ENCODE data around the gene HAUS3.

DNA sequence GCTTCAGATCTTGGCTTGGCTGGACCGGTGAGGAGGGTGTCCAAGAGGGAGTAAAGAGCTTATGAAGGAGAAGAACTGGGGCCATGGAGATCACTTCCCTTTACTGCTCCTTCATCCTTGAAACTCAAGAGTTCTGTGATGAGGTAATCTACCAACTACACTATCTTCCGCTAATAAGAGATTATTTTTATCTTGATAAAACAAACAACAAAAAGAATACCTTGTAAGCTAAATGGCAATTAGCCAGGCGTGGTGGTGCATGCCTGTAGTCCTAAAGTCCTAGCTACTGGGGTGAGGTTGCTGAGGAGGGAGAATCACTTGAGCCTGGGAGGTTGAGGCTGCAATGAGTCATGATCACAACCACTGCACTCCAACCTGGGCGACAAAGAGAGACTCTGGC lies 47.4 kb downstream of the HAUS3 start:
- TF ChIP-seq BACH2 (CRISPR knock-in tag; IDR thresholded peaks at IDR 0.05; ENCODE audit: borderline replicate concordance) (no peak), ESRRG (CRISPR knock-in tag; IDR thresholded peaks at IDR 0.05) (no peak), ZNF565 (CRISPR knock-in tag; conservative IDR thresholded peaks at IDR 0.05; ENCODE audit: low read depth) (no peak), RARB (CRISPR knock-in tag; IDR thresholded peaks at IDR 0.05) (no peak), ZNF8 (CRISPR knock-in tag; IDR thresholded peaks at IDR 0.05) (no peak), ZFP3 (CRISPR knock-in tag; IDR thresholded peaks at IDR 0.05) (no peak), ZFP30 (CRISPR knock-in tag; IDR thresholded peaks at IDR 0.05) (no peak)
- TF ChIP-seq, protein P1, sequence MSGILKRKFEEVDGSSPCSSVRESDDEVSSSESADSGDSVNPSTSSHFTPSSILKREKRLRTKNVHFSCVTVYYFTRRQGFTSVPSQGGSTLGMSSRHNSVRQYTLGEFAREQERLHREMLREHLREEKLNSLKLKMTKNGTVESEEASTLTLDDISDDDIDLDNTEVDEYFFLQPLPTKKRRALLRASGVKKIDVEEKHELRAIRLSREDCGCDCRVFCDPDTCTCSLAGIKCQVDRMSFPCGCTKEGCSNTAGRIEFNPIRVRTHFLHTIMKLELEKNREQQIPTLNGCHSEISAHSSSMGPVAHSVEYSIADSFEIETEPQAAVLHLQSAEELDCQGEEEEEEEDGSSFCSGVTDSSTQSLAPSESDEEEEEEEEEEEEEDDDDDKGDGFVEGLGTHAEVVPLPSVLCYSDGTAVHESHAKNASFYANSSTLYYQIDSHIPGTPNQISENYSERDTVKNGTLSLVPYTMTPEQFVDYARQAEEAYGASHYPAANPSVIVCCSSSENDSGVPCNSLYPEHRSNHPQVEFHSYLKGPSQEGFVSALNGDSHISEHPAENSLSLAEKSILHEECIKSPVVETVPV (CRISPR knock-in tag; IDR thresholded peaks at IDR 0.05) = no peak

Measured in SK-N-SH treated with all-trans-retinoic acid at 6 μM for 48 hours (cell line).